Ovary (tissue), 8 donors: Measurements from ENCODE around the gene ARHGAP11B.
A peak's percentile ranks its signal among the peaks of the same experiment; 100 is the strongest.
"Not testable (repeated sequence)": the region's sequence is repeated elsewhere in the genome, so short reads cannot be mapped to it uniquely, and the experiment has no call there.

Experiments used
- DNase-seq, 5 donors: peaks; one replicate each; pipeline ENCODE4 v3.0.0-alpha.2; 2019 to 2020
- H3K27ac ChIP-seq, 2 donors: fragments of 200-600 bp; one replicate each; pipeline versions ENCODE4 v1.5.1 to v1.8.0; 2019 to 2022
- H3K27me3 ChIP-seq: fragments of 200-600 bp; one replicate; pipeline ENCODE4 v1.8.0; 2022
- H3K36me3 ChIP-seq: fragments of 200-600 bp; sonication (generic); one replicate; pipeline ENCODE4 v1.5.1; 2019
- H3K4me1 ChIP-seq: one replicate; pipeline ENCODE4 v1.8.1; 2013; ENCODE audit warnings: mild to moderate bottlenecking, moderate library complexity; ENCODE audit not compliant: insufficient read depth
- H3K4me3 ChIP-seq: fragments of 200-600 bp; sonication (generic); one replicate; pipeline ENCODE4 v1.5.1; 2017
- H3K9me3 ChIP-seq, 2 donors: fragments of 200-600 bp in 1 of 2; sonication (generic) in 1 of 2; one replicate each; pipeline versions ENCODE4 v1.5.1 to v1.8.1; 2013 to 2019; ENCODE audit warnings: mild to moderate bottlenecking in 1 of 2, moderate library complexity in 1 of 2
- WGBS, 3 donors: extraction: QIAGEN DNeasy Blood & Tissue Kit in 1 of 3; methylation state at CpG; one replicate each; pipeline versions ENCODE4 v1.1.5 to v1.1.7; 2013 to 2017; 5-methylcytosine and 5-hydroxymethylcytosine counted together
- intact Hi-C, 4 donors: fragments of 100-400 bp; cut with DNase I; formaldehyde crosslinking; loops; one replicate each; pipeline versions ENCODE4 v1.11.0 to v1.15.1; 2022 to 2023
- long read RNA-seq, 3 donors: library from polyadenylated mRNA in 2 of 3; unstranded in 2 of 3; transcript quantifications; one replicate each; pipeline ENCODE4 v2.0.0 and lab custom pipeline, GENCODE V29; 2021 to 2026
- donor health status: DM: no; HTN: no; CAD: no; lungs with moderate emphysema.
- donor health status: DM: no; HTN: no; CAD: no.
- donor health status: Bipolar disorder and iron deficiency.
- donor health status: DM: no; HTN: no; CAD: no.
- donor health status: DM: yes; HTN: yes; CAD: no.

Gene ARHGAP11B
- long read RNA-seq, donor 1, partial matches to known transcripts: 1 of 1 reads
- long read RNA-seq, donor 1, other reads (novel, unspliced or antisense): 0 of 1 reads
- long read RNA-seq, donor 2: 0 reads
- long read RNA-seq, donor 3, partial matches to known transcripts: 1 of 1 reads
- long read RNA-seq, donor 3, other reads (novel, unspliced or antisense): 0 of 1 reads

DNA sequence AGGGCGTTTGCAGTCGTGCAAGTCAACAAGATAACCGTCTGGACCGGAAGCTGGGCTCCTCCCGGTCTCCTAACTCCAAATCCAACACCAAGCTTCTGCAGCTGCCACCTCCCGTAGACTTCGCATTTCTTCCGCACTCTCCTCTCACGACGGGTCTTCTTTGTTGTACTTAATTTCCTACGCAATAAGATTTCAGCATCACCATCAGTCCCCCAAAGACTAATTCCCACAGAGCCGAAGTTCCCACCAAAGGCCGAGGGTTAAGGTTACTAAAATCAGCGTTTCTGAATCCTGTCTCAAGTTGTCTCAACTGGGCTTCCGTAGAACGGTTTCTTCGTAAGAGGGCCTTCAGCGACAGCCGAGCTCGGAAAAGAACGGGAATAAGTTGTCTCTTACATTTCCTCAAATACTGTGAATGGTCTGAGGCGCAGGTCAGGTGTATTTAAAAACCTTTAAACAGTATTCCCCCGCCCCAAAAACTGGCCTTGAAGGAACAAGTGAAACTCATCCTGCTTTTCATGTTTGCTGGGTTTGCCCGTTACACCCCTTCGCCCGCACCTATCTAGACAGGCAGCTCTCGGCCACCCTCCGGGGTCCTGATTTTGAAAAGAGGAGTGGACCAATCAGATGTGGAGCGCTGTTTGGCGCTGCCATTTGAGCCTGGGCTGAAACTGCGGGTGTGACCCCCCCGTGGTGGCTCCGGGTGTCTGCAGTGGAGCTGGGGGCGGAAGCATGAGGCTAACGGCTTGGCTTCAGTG lies at the start of gene ARHGAP11B:
Gene ARHGAP11B (plus strand): TSS at position 693 of the 758 bp plus-strand sequence.
- intact Hi-C loops, H3K36me3 ChIP-seq, H3K27me3 ChIP-seq, H3K9me3 ChIP-seq, H3K4me1 ChIP-seq: not testable (repeated sequence)
- 0 to 1% (median 0%) methylated on average over 34 to 35 of the region's 35 CpGs for WGBS, 3 donors
- H3K4me3 ChIP-seq: peak within 1 kb of the TSS; percentile 39
- DNase-seq: peak; percentile 79 to 93 (median 91)
- peak within 1 kb of the TSS; percentile 37 to 88 for H3K27ac ChIP-seq

DNA sequence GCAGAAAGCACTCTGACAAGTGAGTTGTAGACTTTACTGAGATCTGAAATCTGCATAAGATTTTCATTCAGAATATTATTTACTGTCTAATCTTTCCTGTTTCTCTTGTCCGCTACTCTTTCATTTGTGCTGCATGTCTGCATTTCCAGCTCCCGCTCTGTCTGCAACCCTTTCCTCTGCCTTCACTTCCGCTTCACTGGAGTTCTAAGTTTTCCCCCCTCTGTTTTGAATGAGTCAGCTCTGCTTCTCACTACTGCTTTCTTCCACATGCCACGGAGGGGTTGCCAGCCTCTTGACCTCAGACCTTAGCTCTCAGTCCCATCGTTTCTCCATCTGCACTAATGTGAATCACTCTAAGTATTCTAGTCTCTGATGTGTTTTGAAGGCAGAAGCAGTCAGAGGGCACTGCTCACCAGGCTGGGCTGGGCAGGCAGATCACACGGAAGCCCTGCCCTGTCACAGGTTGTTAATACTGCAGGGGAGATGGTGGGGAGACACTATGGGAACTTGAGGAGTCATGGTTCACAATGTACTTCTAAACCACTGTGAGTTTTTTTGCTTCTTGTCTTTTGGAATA lies 46.4 kb upstream of the ARHGAP11B start:
- intact Hi-C loops, H3K4me3 ChIP-seq, H3K27ac ChIP-seq, H3K36me3 ChIP-seq, DNase-seq, H3K9me3 ChIP-seq, H3K27me3 ChIP-seq, H3K4me1 ChIP-seq: not testable (repeated sequence)
- no CpG with 5 or more reads among the region's 6 CpGs for WGBS, 3 donors

DNA sequence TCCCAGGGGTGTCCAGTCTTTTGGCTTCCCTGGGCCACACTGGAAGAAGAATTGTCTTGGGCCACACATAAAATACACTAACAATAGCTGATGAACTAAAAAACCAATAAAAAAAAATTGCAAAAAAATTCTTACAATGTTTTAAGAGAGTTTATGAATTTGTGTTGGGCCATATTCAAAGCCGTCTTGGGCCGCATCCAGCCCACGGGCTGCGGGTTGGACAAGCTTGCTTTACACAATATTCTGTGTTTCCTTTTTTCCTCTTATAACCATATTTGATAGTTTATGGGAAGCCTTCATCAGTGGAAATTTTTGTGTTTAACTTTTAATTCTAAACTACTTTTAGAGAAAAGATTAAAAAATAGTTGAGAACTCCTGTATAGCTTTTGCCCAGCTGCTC lies 45.2 kb upstream of the ARHGAP11B start:
- WGBS, 3 donors: no CpG with 5 or more reads among the region's 4 CpGs
- H3K9me3 ChIP-seq, intact Hi-C loops, H3K27ac ChIP-seq, DNase-seq, H3K36me3 ChIP-seq, H3K27me3 ChIP-seq, H3K4me3 ChIP-seq, H3K4me1 ChIP-seq: not testable (repeated sequence)

DNA sequence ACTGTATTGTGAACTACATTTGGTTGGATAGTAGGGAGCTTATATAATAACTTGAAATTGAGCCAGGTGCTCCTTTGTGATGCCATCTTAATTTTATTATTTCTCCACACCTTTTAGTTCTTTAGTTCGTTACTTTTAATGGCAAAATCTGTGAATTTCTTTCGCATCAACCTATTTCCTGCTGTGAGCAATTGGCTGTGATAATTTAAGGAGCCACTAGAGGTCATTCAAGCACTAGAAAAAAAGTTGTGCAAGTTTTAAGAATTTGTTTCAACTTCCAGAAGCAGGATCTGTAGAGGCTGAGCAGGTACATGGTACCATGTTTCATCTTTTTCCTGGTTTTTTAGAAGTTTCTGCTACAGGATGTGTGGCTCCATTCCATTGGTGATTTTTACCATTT lies 27.0 kb upstream of the ARHGAP11B start:
- H3K27ac ChIP-seq, H3K27me3 ChIP-seq, H3K9me3 ChIP-seq, H3K4me1 ChIP-seq, H3K4me3 ChIP-seq, intact Hi-C loops, H3K36me3 ChIP-seq, DNase-seq: not testable (repeated sequence)
- 3 to 11% (median 8%) methylated on average over 2 of the region's 2 CpGs for WGBS, 3 donors

DNA sequence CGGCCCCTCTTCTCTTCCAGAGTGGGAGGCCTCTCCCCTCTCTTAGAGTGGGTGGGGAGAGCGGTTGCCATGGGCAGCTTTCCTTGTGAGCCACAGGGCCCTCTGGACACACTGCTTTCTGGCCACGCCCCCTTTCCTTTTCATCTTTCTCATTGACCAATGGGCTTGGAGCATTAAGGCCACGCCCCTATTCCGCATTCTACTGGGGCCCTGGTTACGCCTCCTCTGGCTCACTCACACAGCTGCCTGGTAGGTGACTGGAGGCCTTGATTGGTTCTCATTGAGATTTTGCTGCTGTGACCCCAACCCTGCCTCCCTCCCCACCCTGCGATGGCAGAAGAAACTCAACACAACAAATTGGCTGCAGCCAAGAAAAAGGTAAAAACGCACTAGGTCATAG lies 22.1 kb upstream of the ARHGAP11B start, which contains the start of gene GOLGA8H:
Gene GOLGA8H (plus strand): TSS at position 233 of the 400 bp plus-strand sequence. CDS start 98 bp downstream, at position 331.
- intact Hi-C loops, DNase-seq, H3K4me1 ChIP-seq, H3K4me3 ChIP-seq, H3K9me3 ChIP-seq, H3K27me3 ChIP-seq, H3K27ac ChIP-seq, H3K36me3 ChIP-seq: not testable (repeated sequence)
- 90 to 92% (median 91%) methylated on average over 8 of the region's 8 CpGs for WGBS, 3 donors

DNA sequence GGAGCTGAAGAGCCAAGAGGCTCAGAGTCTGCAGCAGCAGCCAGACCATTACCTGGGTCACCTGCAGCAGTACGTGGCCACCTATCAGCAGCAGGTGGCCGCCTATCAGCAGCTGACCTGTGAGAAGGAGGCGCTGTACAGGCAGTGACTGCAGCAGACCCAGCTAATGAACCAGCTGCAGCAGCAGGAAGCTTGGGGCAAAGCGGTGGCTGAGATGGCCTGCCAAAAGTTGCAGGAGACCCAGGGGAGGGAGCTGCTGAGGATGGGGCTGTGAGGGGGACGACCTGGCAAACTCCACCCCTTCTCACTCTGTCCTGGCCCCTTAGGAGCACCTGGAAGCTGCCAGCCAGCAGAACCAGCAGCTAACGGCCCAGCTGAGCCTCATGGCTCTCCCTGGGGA lies 13.7 kb upstream of the ARHGAP11B start:
- H3K4me3 ChIP-seq, H3K27me3 ChIP-seq, H3K36me3 ChIP-seq, H3K4me1 ChIP-seq, H3K27ac ChIP-seq, H3K9me3 ChIP-seq, intact Hi-C loops, DNase-seq: not testable (repeated sequence)
- WGBS, 3 donors: 44% methylated on average over 1 of the region's 6 CpGs; no CpG with 5 or more reads in 2 of the 3 donors

DNA sequence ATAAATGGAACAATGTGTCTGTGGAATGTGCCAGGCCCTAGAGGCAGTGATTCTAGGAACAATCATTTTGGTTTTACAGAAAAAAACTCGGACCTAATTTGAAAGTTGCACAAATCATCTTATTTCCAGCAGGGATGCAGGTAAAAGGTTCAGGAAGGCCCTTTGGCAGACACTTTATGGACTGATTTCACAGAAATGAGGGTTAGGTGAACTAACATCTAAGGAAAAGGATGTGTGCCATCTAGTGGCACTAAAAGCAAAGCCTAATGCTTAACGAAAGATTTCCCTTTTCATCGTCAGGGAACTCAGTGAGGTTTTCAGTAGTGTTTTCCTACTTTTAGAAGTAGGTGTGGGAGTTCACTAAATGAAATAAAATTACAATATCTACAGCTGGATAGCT lies 4.6 kb upstream of the ARHGAP11B start:
- H3K9me3 ChIP-seq, DNase-seq, H3K4me1 ChIP-seq, H3K27me3 ChIP-seq, H3K36me3 ChIP-seq, intact Hi-C loops, H3K27ac ChIP-seq, H3K4me3 ChIP-seq: not testable (repeated sequence)
- 5 to 15% (median 9%) methylated on average over 2 of the region's 3 CpGs for WGBS, 3 donors

DNA sequence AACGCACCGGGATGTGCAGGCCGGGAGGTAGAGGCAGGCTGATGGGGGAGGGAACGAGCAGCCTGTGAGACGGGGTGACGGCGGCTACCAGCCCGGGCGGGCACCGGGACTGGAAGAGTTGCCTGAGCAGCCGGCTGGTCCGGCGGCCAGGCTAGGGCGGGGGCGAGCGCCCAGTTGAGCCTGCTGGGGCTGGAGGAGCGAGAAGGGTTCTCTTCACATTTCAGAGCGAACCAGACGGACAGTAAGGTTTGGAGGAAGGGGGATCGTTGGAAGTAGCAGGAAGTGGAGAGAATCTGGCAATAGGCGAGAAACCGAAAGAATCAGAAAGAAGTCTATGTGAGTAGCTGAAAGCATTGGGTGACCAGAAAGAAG lies 252 bp downstream of the ARHGAP11B start:
- 0 to 1% (median 0%) methylated on average over 12 of the region's 22 CpGs for WGBS, 3 donors
- H3K4me1 ChIP-seq, H3K27ac ChIP-seq, intact Hi-C loops, H3K9me3 ChIP-seq, H3K36me3 ChIP-seq, DNase-seq, H3K27me3 ChIP-seq: not testable (repeated sequence)
- H3K4me3 ChIP-seq: peak overlapping the region; percentile 39

DNA sequence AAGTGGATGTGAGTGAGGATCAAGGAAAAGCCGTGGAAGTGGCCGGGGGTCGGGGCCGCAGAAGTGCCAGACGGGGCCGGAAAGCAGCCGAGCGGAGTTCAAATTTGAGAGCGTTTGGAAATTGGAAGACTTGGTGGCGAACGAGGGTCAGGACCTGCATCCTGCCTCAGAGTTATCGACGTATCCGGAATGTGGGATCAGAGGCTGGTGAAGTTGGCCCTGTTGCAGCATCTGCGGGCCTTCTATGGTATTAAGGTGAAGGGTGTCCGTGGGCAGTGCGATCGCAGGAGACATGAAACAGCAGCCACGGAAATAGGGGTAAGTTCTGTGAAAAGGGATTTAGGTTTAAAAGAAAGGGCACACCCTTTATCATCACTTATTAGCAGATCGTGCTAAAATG lies 704 bp downstream of the ARHGAP11B start:
- H3K36me3 ChIP-seq, DNase-seq, H3K4me1 ChIP-seq, intact Hi-C loops, H3K27ac ChIP-seq, H3K4me3 ChIP-seq, H3K9me3 ChIP-seq, H3K27me3 ChIP-seq: not testable (repeated sequence)
- 0 to 1% (median 1%) methylated on average over 14 to 20 of the region's 20 CpGs for WGBS, 3 donors
